Lower leg skin (tissue), 4 donors: ENCODE measurements around the gene OR2V2. TPM values are rescaled to one million over a fixed set of nuclear protein-coding genes. Genes with fewer than 3 reads are reported as not detected.

Experiments used
- DNase-seq, 2 donors: peaks; one replicate each; pipeline ENCODE4 v3.0.0-alpha.2; 2019; ENCODE audit warnings: low spot score in 2 of 2
- H3K4me3 ChIP-seq: fragments of 200-600 bp; sonication (generic); 2 replicates; pipeline ENCODE4 v1.5.1; 2017; ENCODE audit warnings: mild to moderate bottlenecking, low read depth; ENCODE audit not compliant: poor library complexity, severe bottlenecking
- POLR2A ChIP-seq, 2 donors: fragments of 450-650 bp; IDR thresholded peaks; one replicate each; pipeline ENCODE4 v1.6.1; 2016 to 2017; ENCODE audit warnings: antibody characterized with exemption in 2 of 2, mild to moderate bottlenecking in 1 of 2, moderate library complexity in 1 of 2
- WGBS, 2 donors: methylation state at CpG; one replicate each; pipeline ENCODE4 v1.1.5; 2018; 5-methylcytosine and 5-hydroxymethylcytosine counted together
- intact Hi-C: fragments of 100-400 bp; cut with DNase I; formaldehyde crosslinking; loops from one replicate; pipeline ENCODE4 v1.15.0; 2023; ENCODE audit warnings: low total_unique reads
- total RNA-seq, 4 donors: library from RNA; depleted of rRNA; stranded (reverse); fragments of >200 nt; gene quantifications; one replicate each; pipeline ENCODE4 v1.1.0, GENCODE V29; 2016
- TF ChIP-seq, protein P1 (sequence below), 3 donors: fragments of 450-650 bp; IDR thresholded peaks; one replicate each; pipeline ENCODE4 v1.5.1; 2016; ENCODE audit warnings: antibody characterized with exemption in 3 of 3, mild to moderate bottlenecking in 3 of 3, moderate library complexity in 2 of 3

Gene OR2V2
- total RNA-seq, 4 donors from 2014 or later = not detected

DNA sequence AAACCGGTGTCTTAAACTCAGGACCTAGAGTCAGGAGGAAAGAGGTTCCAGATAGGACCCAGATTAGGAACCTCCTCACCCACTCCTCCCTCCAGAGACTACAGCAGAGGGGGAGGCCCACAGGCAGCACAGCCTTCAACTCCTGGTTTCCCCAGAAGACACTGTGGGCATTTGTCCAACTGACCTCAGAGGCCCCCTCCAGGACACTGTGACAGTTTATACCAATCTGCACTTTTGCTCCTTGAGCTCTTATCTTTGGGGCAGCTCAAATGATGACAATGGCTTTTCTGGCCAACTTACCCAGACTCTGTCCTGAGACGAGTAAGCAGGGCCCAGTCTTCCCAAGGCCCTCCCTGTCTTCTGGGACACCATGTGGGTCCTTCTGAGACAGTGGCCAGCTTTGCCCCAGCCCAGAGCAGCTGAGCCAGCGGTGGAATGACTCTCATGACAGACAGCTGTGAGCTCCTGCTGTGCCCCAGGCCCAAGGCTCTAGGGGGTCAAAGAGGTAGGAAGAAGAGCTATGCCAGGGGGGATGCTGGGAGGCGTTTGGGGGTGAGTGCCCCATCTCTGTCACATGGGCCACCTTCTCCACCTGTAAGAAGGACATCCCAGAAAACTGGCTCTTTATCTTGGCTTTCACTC lies 14.3 kb downstream of the OR2V2 start:
- DNase-seq = peak in 1 of 2 donors; percentile 68
- H3K4me3 ChIP-seq = no peak overlapping the region
- intact Hi-C loops = no loop called here
- 73 to 90% methylated on average over 4 of the region's 4 CpGs for WGBS, 2 donors
- TF ChIP-seq, protein P1, sequence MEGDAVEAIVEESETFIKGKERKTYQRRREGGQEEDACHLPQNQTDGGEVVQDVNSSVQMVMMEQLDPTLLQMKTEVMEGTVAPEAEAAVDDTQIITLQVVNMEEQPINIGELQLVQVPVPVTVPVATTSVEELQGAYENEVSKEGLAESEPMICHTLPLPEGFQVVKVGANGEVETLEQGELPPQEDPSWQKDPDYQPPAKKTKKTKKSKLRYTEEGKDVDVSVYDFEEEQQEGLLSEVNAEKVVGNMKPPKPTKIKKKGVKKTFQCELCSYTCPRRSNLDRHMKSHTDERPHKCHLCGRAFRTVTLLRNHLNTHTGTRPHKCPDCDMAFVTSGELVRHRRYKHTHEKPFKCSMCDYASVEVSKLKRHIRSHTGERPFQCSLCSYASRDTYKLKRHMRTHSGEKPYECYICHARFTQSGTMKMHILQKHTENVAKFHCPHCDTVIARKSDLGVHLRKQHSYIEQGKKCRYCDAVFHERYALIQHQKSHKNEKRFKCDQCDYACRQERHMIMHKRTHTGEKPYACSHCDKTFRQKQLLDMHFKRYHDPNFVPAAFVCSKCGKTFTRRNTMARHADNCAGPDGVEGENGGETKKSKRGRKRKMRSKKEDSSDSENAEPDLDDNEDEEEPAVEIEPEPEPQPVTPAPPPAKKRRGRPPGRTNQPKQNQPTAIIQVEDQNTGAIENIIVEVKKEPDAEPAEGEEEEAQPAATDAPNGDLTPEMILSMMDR (IDR thresholded peaks at IDR 0.05) = no peak
- no peak for TF ChIP-seq POLR2A (IDR thresholded peaks at IDR 0.05)

DNA sequence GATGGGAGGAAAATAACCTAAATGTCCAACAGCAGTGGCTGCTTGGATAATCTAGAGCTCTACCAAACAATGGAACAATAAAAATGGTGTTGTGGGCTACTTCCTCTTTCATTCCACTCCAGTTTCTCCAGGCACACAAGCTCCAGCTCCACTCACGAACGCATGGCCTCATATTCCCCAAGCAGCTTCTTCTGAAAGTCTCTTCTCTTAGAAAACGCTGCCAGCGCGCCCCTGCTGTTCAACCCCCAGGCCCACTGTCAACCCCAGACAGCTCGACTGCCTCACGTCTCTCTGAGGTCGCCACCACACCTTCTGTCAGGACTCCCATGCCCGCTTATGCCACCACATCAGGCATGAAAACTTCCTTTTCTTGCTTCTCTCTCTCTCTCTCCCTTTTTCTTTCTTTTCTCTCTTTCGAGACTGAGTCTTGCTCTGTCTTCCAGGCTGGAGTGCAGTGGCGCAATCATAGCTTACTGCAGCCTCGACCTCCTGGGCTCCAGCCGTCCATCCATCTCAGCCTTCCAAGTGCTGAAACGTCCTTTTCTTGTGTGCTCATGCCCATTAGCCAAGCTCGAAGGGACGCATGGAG lies 16.2 kb downstream of the OR2V2 start:
- TF ChIP-seq, protein P1 (IDR thresholded peaks at IDR 0.05) = no peak
- no peak for TF ChIP-seq POLR2A (IDR thresholded peaks at IDR 0.05)
- 58 to 60% methylated on average over 16 of the region's 16 CpGs for WGBS, 2 donors
- H3K4me3 ChIP-seq = no peak overlapping the region
- peak in 1 of 2 donors; percentile 42 for DNase-seq
- intact Hi-C loops = no loop called here

DNA sequence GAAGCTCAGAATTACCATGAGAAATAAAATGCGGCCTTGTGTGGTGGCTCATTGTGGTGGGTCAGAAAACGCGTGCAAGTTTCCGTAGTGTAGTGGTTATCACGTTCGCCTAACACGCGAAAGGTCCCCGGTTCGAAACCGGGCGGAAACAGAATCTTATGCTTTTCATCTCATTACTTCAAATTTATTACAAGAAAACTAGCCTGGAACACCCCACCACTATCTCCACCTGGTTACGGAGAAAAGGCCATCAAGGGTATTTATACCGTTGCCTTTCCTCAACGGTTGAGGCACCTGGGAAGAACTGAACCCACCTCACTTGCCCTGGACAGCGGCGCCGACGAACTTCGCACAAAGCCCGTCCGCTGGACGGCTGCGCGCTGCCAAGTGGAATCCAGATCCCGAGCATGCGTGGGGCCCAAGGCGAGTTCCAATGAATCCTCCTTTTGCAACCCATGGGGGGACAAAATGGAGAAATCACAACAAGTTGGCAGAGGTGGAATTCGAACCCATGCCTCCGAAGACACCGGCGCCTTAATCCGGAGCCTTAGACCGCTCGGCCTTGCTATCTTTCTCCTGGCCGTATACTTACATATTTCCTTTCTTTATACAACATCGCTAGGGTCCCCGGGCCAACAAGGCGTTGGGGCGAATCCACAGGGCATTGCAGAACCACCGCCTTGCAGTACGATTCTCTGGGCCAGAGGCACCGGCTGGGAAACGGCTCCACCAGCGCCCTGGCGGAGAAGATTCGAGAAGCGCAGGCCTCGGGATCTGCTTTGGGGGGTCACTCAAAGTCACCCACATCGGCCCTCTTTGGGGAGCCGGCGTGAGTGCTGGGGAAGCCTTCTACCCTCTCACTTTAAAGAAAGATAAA lies 16.9 kb downstream of the OR2V2 start:
- TF ChIP-seq, protein P1 (IDR thresholded peaks at IDR 0.05) = no peak
- no peak for TF ChIP-seq POLR2A (IDR thresholded peaks at IDR 0.05)
- 24 to 29% methylated on average over 16 to 48 of the region's 52 CpGs for WGBS, 2 donors
- intact Hi-C loops = no loop called here
- peak in 1 of 2 donors; percentile 28 for DNase-seq
- H3K4me3 ChIP-seq = no peak overlapping the region

DNA sequence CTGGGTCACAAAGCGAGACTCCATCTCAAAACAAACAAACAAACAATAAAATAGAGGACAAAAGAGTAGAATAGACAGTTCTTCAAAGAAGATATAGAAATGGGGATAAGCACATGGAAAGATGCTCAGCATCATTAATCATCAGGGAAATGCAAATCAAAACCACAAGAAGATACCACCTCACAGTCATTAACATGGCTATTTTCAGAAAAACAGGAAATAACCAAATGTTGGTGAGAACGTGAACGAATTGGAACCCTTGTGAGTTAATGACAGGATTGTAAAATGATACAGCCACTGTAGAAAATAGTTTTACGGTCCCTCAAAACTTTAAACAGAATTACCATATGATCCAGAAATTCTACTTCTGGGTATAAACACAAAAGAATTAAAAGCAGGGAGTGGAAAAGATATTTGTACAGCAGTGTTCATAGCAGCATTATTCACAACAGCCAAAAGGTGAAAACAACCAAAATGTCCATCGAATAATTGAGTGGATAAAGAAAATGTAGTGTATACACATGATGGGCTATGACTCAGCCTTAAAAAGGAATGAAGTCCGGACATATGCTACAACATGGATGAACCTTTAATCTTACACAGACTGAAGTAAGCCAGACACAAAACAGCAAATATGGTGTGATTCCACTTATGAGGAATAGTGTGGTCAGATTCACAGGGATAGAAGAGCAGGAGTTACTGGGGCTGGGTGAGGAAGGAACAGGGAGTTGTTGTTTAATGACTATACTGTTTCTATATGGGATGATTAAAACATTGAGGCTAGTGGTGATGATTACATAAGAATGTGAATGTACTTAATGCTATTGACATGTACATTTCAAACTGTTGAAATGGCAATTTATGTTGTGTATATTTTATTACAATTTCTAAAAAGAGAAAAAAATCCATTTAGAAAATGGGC lies 19.7 kb downstream of the OR2V2 start:
- intact Hi-C loops = no loop called here
- no peak for DNase-seq
- WGBS, 2 donors = 58 to 69% methylated on average over 6 of the region's 6 CpGs
- H3K4me3 ChIP-seq = no peak overlapping the region
- TF ChIP-seq POLR2A (IDR thresholded peaks at IDR 0.05) = no peak
- TF ChIP-seq, protein P1 (IDR thresholded peaks at IDR 0.05) = no peak

DNA sequence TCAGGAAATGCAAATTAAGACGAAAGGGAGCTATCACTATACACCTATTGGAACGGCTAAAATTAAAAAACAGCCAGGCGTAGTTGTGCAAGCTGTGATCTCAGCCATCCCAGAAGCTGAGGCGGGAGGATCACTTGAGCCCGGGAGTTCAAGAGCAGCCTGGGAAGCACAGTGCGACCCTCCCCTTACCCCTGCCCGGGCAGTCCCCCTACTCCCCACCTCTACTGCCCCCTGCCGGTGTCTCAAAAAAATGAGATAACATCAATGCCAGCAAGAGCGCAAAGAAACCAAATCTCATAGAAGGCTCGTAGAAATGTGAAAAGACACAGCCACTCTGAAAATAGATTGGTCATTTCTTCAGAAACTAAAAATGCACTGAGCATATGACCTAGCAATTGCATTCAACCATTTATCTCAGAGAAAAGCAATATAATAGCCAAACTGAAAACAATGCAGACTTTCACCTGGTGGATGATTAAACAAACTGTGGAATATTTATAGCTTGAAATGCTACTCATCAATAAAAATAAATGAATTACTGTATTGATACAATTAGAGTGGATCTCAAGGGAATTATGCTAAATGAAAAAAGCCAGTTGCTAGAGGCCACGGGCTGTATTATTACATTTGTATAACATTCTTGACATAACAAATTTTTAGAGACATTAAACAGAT lies 20.6 kb downstream of the OR2V2 start:
- TF ChIP-seq POLR2A (IDR thresholded peaks at IDR 0.05) = no peak
- TF ChIP-seq, protein P1 (IDR thresholded peaks at IDR 0.05) = no peak
- WGBS, 2 donors = 15 to 17% methylated on average over 11 of the region's 11 CpGs
- no peak for DNase-seq
- H3K4me3 ChIP-seq = no peak overlapping the region
- intact Hi-C loops = no loop called here
